Amniotic epithelial cell (primary cell): ENCODE results near the gene OBSCN.
A peak's percentile ranks its signal among the peaks of the same experiment; 100 is the strongest.

ENCODE experiments used
- DNase-seq: peaks from one replicate; pipeline ENCODE4 v3.0.0-alpha.2; 2010; ENCODE audit warnings: low read depth

The OBSCN gene

DNA sequence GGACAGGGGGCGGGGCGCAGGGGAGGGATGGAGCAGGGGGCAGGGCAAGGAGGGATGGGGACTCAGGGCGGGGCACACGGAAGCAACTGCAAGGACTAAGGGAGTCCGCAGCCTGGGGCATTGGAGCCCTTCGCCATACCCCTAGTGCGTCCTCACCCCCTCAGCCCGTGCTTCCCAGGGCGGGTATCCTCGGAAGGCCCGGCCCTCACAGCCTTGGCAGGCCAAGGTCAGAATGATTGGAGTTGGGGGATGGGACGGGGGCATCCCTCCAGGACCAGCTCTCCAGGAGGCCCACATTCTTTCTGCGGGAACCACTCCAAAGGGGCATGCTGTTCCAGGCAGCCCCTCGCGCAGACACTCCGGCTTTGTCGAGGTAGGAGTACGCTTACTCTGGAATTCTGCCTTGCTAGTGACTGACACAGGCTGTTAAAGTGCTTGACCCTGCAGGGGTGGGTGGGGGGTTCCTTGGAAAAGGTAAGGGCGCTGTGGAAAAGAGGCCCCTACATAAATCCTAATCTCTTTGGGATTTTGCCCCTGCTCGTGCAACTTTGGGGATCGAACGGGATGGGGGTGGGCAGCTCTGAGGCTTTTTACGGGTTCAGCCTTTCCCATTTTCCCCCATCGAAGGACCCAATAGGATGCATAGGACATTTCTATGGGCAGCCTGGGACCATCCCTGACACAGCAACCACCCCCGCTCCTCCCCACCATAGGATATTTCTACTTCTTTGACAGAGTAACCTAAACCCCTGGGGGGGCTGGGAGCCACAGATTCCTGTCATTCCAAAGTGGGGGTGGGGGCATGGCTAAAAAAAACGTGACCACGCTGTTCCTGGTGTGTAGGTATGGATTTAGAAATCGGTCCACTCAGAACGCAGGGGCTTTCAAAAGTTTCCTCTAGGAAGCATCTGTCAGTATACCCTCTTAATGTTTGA is 199.5 kb downstream of the OBSCN start:
- DNase-seq: no peak

DNA sequence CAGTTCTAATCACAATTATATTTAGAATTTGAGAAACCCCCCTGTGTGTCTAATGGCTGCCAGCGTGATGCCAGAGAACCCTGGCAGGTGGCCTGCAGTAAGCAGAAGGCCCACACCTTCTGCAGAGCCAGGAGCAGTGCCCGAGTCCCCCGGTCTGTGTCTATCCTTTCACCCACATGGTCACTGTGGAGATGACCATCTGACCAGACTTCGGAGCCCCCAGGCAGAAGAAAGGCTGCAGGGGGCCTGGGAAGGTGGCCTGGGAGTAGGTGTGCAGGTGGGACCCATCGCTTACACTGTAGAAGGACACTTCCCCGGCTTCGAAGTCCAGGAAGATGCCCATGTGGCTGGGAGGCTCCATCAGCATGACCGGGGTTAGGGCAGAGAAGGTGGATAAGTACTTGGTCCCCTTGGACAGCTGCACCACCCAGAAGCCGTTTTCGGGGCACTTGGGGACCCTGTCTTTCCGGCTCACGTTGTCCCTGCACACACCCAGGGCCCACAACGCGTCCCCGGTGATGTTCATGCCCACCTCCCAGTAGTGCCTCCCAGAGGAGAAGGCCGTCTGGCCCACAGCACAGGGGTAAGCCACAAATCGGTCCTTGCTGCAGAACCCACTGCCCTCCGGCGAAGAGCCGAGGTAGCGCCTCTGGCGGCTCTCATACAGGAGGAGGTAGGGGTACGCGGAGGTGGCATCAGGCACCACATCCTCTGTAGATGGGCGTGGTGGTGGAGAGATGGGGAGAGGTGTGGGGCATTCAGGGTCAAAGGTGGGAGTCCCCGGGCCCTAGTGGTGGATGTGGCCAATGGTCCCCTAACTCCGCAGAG is 200.4 kb downstream of the OBSCN start:
- no peak for DNase-seq

DNA sequence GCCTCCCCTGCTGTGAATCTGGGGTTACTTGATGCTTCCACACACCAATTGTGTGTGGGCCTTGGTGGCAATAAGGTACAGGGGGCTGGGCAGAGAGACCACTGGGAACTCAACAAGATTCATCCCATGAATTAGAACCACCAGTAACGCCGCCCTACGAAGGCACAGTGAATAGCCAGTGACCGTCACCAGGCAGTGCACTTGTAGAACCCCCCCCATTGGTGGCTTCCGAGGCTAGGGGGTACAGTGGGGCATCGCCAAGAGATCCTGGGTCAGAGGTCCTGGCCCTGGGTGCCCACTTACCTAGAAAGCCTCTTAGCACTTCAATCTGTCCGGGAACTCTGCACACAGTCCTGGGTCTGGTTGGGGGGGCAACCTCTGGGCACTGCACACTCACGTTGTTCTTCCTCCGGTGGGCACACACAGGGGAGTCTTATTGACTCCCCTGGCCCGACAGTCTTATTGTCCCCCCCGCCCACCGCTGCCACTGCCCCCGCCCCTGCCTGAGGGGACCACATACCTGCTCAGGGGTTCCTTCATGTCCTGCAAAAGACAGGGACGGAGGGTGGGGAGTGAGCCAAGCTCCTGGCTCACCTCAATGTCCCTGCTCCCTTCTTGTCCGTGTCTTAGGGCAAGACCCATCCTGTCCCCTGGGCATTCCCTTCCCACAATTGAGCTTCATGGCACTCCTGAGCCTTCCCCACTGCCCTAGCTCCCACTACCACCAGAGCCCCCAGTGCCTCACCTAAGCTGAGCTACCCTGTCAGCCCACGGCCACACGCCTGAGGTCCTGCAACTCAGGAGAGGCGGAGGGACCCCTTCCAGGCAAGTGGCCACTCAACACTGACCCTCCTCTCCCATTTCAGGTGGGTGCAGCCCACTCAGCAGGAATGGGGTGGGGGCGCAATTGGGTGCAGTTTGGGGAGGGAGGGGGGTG is 201.3 kb downstream of the OBSCN start:
- no peak for DNase-seq

DNA sequence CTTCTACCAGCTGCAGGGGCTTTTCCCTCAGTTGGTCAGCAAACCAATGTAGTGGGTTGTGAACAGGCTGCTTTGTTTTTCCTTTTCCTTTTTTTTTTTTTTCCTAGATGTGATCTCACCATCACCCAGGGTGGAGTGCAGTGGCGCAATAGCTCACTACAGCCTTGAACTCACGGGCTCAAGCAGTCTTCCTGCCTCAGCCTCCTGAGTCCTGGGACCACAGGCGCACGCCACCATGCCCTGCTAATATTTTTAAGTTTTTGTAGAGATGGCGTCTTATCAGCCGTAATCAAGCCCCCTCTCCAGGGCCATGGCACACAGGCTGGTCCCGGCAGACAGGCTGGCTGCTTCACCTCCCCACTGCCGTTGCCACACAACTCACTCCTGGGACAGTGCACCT is 202.2 kb downstream of the OBSCN start:
- peak; percentile 75 for DNase-seq

DNA sequence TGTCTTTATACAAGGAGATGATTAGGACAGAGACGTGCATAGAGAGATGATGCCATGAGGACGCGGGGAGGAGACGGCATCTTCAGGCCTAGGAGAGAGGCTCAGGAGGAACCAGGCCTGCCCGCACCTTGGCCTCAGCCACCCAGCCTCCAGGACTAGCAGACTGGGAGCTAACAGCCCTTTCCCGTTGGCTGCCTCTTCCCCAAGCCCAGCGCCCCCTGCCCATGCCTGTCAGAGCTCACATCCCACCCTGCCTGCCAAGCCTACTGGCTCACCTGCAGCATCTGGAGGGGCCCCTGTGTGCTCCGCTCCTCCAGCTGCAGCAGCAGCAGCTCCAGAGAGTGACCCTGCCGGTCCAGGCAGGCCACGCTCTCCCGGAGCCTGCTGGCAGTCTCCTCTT is 202.8 kb downstream of the OBSCN start:
- DNase-seq: no peak

DNA sequence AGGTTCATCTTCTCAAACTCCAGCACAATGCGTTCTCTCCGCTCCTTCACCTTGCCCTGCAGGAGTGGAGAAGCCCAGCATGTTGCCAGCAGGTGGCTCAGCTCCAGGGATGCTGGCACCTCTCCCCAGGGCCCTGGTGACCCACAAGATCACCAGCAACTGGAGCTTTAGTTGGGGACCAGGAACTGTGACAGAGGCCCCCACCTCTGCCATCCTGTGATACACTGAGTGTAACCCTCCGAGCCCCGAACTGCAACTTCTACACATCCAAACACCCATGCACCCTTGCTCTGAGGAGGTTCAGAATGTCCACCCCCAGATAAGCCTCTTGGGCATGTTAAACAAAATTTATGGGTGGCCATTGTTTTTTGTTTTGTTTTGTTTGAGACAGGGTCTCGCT is 203.3 kb downstream of the OBSCN start:
- DNase-seq: no peak

DNA sequence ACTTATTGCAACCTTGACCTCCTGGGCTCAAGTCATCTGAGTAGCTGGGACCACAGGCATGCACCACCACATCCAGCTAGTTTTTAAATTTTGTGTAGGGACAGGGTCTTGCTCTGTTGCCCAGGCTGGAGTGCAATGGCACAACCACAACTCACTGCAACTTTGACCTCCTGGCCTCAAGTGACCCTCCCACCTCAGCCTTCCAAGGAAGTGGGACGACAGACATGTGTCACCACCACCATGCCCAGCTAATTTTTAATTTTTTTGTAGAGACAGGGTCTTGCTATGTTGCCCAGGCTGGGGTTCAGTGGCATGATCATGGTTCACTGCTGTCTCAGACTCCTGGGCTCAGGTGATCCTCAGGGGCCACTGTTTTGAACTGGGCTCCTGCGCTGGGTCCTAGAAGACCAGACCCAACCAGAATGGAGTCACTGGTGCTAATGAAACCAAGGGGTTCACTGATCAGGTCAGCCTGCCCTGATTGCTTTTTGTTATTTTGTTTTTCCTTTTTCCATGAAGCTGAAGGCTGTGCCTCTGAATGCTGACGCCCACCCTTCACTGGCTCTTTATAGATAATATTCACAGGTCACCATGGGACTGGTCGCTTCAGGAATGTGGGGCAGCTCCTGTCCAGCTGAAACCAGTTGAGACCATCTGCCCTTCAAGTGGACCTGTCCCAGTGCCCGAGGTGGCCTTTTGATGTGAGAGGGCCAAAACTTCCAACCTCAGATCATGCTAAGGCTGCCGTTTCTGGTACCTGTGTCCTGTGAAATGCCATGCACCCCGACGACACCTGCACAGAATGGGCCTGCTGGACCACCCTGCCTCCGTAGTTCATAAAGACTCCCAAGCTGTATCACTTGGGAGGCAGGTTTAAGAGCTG is 203.9 kb downstream of the OBSCN start:
- DNase-seq: no peak

DNA sequence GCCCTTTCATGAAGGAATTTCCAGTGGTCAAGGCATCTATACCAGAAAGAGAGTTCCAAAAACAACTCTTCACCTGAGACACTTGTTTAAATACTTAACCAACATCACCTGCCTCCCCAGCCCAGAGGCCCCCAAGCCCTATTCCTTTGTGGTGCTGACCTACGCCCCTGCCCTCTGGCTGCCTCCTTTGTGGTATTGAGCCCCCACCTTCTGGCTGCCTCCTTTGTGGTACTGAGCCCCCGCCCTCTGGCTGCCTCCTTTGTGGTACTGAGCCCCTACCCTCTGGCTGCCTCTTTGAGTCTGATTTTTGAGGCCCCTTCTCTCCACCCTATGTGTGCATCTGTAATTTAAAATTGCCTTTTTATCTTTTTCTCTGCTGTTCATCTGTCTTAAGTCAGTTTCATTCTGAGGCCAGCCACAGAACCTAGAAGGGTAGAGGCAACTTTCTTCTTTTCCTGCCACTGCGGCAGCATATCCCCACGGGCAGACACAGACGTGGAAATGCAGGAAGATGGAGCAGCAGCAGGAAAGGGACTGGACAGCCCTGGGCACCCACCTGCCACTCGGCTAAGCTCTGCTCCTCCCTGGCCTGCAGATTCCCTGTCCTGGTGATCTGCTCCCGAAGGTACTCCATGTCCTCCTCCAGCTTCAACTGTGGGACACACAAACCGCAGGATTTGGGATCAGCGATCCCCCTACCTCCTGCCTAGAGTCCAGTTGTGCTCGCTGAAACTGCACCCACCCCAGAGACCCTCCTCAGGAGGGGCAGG is 205.6 kb downstream of the OBSCN start:
- no peak for DNase-seq

DNA sequence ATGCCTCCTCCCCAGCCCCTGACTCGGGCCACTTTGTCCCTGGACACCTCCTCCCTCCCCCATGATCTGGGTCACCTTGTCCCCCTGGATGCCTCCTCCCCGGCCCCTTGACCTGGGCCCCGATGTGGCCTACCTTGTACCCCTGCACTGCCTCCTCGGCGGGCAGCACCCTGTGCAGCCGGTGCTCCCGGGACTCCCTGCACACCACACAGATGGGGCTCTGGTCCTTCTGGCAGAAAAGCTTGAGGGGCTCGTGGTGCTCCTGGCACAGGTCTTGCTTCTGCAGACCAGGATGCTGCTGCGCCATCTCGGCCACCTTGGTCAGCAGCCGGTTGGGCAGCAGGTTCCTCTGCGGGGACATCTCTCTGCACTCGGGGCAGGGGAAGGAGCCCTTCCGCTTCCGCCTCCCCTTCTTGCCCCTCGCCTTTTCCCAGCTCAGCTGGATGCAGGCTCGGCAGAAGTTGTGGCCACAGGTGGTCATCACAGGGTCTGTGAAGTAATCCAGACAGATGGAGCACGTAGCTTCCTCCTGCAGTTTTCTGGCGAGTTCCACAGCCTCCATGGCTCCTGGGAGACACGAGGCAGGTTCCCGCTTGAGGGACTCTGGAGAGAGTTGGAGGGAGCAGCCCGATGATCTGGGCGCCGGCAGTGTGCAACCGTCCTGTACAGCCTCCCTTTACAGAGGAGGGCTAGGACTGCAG is 206.8 kb downstream of the OBSCN start:
- DNase-seq: no peak

DNA sequence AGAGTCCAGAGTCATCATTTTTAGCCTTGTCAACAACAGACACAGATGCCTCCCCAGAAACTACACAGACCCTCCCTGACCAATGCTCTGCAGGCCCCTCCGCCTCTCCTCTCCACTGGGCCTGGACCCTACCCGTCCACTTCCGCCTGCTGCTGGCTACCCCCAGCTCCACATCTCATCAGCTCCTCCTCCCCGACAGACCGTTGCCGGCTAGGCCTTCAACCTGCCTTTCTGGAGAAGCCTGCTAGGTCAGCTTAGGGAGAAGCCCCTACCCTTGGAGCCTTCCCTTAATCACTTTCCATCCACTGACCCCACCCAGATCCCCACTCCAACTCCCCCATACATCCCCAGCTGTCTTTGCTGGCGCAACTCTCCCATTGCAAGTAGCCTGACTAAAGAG is 207.4 kb downstream of the OBSCN start:
- no peak for DNase-seq

DNA sequence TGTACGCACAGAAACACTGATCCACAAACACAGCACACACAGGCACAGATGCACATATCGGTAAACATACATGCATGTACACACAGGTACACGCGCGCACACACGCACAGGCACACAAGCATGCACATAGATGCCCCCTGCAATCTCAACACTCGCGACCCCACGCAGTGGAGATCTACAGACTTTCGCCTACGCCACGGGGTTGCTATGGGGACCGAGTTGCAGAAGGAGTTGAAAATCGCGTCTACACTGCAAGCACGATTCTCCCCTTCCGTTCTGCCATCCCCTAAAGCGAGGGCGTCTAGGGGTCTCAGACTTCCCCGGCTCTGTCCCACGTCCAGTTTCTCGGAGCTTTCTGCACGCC is 208.0 kb downstream of the OBSCN start:
- DNase-seq: no peak

DNA sequence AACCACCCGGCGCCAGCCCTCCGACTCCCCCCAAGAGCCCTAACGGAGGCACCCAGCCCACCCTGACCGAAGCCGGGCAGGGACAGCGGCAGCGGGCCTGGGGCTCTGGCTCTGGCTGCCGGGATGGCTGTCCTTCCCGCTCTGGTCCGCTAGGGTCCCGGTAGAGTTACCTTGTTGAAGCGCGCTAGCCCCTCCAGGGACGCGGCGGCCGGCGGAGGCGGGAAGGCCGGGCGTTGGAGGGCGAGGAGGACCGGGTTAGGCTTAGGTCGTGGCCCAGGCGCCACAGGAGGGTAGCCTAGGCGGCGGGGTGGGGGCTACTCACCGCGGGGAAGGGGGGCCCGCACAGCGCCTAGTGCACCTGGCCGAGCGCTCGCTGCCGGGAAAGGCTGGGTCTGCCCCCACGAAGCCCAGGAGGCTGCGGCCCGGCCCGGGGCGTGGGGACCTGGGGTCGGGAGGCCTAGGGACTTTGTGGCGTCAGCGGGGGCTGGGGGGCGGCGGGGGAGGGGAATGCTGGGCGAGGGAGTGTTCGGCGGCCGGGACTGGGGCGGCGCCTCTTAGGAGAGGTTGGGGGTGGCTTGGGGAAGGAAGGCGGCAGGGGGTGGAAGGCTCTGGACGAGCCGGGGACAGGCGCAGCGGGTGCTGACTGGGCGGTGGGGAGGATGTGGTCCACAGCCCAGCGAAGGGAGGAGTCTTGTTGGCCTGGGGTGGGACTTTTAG is 208.5 kb downstream of the OBSCN start, which contains the start of gene TRIM17:
TRIM17 (minus strand) TSS at position 645 of the 717 bp plus-strand sequence. CDS start 1,789 bp downstream, outside the sequence.
- DNase-seq: peak; percentile 60

DNA sequence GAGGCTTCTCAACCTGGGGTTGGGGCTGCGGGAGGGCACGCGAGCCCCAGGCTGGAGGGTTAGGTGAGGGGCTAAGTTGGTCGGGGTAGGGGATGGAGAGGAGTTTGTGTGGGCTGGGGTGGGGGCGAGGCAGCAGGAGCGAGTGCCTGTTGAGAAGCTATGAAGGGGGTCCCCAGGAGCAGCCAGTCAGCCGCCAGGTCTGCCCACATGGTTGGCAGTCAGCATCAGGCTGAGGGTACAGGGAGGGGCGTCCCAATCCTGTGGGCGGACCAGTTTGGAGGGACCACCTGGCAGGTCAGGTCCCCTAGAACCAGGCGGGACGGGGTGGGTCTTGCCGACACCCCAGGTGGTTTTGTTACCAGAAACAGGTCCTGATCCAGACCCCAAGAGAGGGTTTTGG is 209.2 kb downstream of the OBSCN start:
- DNase-seq: no peak

DNA sequence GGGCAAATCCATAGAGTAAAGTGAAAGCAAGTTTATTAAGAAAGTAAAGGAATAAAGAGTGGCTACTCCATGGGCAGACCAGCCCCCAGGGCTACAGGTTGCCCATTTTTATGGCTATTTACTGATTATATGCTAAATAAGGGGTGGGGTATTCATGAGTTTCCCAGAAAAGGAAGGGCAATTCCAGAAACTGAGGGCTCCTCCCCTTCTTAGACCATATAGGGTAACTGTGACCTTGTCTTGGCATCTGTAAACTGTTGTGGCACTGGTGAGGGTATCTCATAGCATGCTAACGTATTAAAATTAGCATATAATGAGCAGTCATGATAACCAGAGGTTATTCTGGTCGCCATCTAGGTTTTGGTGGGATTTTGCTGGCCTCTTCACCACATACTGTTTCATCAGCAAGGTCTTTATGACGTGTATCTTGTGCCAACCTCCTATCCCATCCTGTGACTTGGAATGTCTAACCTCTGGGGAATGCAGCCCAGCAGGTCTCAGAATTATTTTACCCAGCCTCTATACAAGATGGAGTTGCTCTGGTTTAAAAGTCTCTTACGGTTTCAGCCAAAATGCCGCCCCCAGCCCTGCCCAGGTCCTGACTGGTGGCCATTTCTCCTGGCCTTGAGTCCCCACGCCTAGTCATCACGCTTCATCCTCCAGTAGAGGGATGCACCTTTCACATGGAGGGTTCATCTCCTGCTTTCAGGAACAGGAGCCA is 209.8 kb downstream of the OBSCN start:
- DNase-seq: peak; percentile 74

DNA sequence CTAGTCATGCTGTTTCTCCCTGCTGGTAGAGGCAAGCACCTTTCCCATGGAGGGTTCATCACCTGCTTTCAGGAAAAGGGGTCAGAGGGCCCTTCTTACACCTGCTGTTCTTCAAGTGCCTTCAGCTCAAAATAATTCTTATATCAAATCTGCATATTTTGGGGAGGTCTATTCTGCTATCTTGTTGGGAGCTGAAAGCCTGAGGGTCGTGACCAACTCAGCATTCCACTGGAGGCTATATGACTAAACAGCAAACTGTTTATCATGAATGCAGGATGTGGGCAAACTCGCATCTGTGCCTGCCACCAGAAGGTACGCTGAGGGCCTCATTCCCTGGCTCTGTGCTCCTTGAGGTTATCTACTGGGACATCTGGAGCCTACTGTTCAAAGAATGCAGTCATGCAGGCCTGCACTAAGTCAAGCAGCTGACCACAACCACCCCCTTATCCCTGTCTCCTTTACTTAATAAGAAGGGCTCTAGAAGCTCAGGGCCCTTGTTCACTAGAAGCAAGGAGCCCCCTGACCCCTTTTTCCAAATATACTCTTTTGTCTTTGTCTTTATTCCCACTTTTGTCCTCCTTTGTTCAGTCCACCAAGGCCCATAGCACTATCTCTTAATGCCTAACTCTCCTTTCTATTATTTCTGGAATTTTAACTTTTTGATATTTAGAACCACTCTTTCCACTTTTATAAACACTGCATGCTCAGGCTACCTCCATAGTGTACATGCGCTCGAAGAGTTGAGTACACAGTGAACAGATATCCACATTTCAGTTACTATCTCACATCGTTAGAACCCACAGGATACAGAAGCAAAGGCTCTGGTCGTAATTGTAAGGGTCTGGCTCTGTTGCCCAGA is 213.4 kb downstream of the OBSCN start:
- peak; percentile 91 for DNase-seq

DNA sequence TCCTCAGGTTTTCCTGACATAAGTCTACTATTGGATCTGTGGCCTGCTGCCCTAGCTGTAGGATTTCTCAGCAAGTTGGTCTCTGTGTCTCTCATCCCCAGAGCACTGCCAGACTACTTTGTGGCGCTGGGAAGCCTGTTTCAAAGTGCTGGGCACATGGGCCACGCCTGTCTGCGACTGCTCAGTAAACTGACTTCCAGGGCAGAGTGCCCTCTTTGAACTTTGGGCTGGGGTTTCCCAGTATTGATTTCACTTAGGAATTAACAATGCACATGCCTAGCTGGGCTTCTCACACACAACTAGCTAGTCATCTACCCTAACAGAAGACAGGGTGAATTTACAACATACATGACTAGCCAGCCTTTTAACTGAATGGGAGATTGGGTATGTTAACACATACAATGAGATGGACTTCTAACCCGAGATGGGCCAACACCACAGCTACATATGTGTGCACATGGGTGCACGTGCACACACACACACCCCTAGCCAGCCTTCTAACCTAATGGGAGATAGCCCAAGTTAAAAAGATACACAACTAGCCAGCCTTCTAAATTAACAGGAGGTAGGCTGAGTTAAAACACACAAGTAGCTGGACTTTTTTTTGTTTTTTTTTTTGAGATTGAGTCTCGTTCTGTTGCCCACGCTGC is 215.7 kb downstream of the OBSCN start:
- DNase-seq: no peak
